HG03196 (cell line): ENCODE results near the gene ELL2.

Experiments
- ATAC-seq: cut with Tn5 transposase; IDR thresholded peaks from one replicate; pipeline ENCODE4 v1.9.1; 2021; ENCODE audit not compliant: unreplicated experiment

ELL2 gene

DNA sequence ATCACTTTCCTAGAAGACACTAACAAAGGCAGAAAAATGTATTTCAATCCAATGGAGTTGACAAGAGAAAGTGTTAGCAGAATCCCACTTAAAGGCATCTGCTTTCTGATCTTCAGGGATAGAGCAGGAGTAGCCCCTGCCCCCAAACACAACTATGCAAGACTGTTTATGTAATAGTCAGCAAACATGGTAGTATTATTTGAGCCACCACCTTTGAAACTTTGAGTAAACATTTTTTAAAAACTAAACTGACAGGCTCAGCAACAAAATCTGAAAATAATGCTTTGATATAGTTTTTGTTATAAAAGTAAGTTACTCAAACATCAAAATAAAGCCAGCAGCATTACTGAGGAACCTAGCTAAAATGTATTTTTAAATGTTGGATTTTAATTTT, 4.8 kb downstream of the ELL2 start:
- ATAC-seq: no peak

DNA sequence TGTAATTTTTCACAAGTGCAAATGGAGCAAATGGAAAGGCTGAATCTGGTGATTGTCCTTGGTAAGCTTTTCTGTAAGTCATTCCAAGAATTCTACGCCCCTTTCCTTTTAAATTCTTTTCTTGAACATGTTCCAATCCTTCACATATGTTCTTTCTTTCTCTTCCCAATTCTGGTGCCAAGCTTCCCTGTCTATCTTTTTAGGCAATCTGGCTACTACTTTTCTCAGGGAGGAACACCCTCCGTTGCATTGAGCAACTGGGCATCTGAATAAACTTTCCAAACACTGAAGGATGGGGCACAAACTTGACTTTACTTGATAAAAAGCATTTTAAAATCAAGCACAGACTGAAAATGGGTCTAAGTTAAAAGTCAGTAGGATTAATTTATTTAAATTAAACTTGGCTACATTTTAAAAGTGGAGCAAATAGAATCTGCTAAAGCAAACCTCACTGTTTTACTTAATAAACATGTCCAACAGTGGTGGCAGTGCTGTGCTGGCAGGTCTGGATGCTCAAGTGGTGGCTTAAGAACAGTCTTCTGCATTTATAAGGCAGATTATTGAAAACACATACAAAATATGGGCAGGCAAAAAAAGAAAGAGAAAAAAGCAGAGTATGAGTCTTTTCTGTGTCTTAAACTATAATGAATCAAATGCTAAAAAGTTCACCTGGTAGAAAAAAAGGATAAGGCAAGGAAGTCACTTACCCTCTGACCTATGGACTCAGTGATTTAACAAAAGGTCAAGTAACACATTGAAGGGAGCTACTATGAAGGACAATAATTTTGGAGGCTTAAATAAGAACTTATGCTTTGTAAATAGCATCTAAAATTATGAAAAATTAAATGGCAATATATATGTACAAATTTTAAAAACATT, 5.4 kb downstream of the ELL2 start:
- ATAC-seq: no peak

DNA sequence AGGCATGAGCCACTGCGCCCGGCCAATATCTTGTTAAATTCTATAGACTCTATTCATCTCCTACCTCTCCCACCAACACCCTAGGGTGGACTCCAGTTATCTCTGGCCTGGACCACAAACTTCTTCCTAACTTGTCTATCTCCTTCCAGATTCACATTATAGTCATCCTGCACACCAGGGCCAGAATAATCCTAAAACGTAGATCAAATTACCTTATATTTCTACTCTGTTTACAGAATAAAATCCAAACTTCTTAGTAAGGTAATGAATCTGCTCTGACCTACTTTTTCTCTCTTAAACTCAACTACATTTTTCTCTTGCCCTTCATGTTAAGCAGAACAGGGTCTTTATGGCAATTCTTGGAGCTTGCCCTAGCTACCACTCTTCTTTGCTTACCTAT, 6.9 kb downstream of the ELL2 start:
- no peak for ATAC-seq

DNA sequence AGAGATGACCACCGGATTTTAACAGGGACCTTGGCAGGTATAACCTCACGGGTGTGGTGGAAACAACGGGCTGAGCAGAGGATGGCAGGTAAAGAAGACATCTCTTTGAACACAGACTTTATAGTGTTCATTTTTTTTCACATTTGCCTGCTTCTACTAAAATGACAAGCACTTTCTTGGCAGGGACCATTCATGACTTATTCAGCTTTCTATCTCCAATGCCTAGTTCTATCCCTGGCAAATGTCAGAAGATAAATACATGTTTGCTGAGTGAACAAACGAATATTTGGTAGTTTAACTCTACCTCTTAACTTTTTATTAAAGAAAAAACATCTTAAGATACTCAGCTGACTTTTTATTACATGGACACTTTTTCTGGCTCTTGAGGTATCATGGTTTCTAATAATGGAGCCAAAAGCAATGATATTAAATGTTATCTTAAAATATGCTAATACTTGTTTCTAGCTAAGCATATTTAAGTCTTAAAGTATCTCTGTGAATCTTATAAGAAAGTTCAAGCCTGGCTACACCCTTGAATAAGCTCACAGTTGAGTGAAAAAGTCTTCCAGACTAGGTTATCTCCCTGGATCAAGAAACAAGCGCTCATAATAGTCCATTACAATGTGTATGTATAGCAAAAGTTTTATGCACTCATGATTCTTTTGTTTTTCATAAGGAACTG, 8.5 kb downstream of the ELL2 start:
- ATAC-seq: no peak

DNA sequence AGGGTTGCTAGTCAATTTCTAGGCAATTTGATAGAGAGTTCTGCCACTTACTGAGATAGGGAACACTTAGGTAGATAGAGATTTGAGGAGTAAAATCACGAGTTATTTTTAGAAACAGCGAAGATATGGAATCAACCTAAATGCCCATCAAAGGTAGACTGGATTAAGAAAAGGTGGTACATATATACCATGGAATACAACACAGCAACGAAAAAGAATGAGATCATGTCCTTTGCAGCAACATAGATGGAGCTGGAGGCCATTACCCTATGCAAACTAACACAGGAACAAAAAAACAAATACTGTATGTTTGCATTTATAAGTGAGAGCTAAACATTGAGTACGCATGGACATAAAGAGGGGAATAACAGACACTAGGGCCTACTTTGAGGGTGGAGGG, 9.7 kb downstream of the ELL2 start:
- no peak for ATAC-seq

DNA sequence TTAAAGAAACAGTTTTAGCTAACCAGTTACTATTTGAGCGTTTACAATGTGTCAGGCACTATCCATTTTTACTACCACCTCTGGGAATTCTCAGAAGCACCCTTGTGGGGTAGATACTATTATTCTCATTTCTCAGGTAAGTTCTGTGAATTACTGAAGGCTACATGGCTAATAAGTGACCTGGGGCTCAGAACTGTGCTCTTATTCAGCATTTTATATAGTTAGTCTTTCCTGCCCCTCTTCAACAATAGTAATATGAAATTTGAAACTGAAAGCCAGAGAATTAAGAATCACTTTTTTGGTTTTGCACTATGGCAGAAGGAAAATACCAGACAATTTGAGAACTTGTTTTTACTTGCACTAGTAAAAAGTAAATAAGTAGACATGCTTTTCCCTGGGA, 11.8 kb downstream of the ELL2 start:
- peak; percentile 83 for ATAC-seq

DNA sequence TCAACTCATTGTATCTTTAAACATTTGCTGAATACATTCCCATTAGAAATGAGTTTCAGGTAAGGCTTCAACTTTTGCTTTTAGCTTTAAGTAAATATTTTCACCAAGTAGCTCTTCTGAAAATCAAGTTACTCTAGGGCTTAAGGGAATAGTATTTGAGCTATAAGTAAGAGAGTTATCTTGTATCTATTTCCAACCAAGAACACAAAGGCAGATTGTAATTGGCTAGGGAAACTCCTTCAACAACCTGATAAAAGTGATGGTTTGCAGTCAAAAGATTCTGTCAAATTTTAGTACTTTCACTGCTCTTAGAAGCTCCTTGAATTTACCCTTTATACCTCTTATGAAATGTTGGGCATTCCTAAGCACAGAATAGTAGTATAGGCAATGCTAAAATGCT, 13.0 kb downstream of the ELL2 start:
- no peak for ATAC-seq

DNA sequence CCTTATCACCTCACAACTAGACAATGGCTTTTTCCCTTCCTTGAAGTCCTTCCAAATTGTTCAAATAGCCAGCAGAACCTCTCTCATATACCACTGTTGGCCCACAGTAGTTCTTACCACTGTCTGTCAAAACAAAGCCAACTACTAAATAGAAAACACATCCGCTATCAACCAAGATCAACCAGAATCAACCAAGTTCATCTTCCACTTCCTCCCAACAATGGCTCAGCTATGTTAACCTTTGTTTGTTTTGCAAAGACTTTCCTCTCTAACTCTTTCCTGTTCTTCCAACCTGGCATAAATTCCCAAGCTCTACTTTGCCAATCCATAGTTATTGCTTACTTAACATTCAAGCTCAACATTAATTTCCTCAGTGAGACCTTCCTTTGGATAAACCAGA, 15.2 kb downstream of the ELL2 start:
- no peak for ATAC-seq

DNA sequence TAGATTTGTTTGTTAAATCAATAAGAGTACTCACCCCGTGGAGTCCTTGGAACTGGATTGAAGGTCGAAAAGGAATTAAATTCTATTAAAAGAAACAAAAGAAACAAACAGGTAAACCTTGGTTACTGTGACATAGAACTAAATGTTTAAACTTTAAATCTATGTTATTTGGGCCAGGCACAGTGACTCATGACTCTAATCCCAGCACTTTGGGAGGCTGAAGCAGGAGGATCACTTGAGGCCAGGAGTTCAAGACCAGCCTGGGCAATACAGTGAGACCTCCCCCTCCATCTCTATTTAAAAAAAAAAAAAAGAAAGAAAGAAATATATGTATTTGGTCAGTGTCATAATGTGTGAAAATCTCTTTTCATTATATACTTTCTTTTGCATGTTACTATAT, 18.7 kb downstream of the ELL2 start:
- ATAC-seq: no peak

DNA sequence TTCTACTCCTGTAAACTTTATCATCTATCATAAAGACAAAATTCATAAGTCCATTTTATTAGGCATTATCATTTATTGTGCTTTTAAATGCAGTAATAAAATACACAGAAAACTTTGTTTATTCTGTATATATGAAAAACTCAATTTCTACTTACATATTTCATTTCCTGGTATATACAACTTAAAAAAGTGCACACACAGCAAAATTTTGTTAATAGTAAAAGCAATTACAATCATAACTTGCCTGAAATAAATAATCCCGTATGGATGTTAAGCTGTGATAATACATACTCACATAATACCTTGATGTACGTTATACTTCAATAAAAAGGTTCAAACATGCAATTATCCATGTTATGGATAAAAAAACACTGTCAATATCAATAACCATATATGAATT, 19.2 kb downstream of the ELL2 start:
- ATAC-seq: no peak

DNA sequence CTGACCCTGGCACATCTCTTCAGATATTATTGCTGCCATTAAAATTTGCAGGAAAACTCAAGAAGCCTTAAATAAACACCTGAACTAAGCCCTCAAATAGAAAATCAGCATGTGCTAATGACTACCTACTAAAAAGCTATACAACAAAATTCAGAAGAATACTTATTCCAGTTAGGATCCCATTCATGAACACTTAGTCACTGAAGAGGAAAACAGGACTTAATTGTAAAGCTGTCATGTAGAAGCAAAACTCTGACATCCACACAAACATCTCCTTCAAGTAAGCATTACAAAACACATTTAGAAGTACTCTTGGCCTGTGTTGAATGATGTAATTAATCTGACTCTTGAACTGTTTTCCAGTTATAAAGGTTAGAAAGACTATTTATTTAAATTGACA, 19.9 kb downstream of the ELL2 start:
- ATAC-seq: no peak

DNA sequence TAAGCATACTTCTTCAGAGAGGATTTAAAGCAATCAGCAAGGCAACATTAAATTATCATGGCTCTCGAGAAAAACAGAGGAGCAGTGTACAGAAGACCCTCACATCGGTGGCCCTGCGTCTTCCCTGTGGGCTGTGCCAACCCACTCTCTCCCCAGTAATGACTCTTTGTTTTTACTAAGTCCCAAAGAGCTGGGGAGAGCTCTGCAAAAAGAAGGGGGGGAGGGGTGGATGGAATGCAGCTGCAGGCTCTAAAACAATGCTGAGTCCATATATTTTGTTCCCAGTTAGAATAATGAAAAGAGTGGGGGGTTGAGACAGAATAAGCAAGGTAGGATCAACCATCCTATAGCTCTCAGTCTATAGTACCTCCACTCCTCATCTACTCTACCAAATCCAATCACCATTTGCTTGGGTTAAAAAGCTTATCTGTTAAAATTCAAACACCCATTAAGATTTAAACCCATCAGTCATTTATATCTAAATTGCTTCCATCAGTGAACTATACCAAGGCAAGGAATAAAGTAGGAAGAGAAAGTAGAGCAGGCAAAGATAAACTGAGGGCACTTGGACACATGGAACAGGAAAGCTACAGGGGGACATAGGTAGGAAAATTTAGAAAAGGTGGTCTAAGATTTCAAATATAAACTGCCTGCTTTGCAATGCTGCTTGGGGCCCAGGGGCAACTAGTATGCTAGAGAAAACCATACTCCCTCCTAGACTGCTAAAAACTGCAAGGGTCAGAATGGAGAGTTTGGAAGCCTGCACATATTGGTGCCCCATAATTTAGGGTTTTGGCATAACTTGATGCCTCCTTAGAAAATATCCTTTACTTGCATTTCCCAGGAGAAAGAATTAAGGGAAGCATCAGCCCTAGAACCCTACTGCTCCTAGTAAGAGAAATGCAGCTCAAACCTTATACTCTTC, 20.6 kb downstream of the ELL2 start:
- ATAC-seq: no peak

DNA sequence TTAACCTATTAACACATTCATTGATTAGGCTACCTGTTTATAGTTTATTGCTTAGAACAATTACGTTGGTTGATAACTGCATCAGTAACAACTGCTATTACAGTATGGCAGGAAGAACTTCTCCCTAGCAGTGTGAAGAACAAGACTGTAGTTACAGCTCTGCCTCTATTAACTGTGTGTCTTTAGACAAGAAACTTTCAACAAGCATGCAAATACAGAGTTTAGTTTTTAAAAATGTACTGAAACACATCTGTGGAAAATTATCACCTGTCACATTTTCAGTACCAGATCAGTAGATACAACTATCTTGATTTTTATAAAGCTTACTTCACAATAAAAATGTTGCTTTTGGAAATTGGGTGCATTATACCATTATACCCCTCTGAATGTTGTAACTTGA, 22.2 kb downstream of the ELL2 start:
- ATAC-seq: no peak

DNA sequence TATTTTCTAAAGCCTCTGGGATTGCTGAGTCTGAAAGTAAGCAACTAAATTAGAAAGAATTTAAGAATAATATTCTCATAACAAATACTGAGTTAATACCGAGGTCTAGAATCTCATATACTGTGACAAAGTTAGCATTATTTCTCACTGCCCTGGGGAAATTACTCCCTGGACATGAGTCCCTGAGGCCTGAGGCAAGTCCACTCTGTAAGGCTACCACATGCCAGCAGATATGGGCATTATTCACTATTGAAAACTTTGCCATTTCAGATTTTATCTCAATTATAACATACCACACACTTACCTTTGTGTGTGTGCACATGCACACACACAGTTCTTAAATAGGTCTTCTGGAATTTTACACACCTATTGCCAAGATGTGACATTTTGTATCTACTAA, 22.9 kb downstream of the ELL2 start:
- no peak for ATAC-seq

DNA sequence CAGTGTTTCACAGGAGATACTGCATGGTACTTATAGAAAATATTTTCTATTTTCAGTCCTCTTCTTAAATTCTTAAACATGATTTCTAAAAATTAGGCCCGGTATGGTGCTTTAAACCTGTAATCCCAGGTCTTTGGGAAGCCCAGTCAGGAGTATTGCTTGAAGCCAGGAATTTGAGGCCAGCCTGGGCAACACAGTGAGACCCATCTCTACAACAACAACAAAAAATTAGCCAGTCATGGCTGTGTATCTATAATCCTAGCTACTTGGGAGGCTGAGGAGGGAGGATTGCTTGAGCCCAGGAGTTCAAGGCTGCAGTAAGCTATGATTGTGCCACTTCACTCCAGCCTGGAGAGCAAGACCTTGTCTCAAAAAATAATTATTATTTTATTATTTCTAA, 23.3 kb downstream of the ELL2 start:
- ATAC-seq: no peak

DNA sequence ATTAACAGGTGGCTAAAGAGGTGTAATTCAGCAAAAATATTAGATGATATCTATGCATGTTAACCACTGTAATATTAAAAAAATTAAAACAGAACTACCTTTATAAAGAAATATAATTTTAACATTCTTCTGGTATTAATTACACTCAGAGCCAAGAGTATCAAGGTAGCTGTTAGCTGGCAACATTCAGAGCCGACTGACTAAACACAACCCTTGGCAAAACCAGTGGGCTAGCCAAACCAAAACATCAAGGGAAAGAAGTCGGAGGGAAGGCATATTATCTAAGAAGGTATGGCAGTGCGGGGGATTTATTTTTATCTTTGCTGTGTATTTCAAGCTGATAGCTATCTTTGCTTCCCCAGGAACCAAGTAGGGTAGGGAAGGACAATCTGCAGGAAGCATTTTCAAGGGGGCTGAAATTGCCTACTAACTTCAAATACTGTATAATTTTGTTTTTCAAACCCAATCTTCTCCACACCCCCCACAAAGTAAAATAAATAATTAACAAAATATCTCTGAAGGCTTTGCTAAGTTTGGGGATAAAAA, 24.0 kb downstream of the ELL2 start:
- no peak for ATAC-seq

DNA sequence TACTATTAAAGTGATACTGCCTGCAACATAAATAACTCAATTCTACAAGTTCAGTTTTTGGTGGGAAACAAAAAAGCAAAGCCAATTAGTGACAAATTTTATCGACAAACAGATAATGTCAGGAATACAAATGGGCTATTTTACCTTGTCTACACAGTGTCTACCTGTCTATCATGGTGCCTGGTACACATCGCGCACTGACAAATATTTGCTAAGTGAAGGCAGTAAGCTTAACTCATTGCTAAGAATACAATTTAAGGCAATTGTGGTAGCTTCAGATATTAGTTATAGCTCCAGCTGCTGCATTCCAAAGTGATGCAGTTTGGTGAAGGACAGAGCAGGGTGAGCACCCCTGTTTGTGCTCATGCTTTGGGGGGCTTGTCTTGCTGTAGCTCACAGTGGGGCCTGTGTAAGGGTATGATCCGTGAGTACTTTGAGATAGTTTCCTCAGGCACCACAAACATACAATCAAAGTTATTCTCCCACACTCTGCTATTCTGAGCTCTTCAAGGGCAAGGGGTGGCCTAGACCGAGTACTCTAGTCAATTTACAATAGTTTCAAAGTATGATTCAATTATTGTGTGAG, 24.7 kb downstream of the ELL2 start:
- ATAC-seq: no peak

DNA sequence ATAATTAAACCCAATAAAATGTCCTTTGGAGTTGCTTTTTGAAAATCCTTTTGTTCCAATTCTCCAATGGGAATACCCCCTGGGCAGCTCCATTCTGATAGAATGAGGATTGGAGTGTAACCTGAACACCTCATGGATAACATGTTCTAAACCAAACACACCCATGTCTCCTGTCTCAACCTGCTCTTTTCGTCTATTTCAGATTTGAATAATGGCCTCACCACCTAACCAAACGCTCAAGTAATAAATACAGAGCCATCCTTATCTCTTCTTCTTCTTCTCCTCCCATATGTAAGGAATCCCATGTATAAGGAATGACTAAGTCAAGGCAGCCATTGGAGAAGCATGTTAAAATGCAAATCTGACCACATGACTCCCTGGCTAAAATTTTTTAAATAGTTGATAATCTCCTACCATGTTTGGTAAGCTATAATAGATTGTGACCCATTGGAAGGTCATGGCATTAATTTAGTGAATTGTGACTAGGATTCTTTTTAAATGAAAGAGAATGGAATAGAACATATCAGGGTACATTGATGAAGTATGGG, 26.0 kb downstream of the ELL2 start:
- ATAC-seq: no peak

DNA sequence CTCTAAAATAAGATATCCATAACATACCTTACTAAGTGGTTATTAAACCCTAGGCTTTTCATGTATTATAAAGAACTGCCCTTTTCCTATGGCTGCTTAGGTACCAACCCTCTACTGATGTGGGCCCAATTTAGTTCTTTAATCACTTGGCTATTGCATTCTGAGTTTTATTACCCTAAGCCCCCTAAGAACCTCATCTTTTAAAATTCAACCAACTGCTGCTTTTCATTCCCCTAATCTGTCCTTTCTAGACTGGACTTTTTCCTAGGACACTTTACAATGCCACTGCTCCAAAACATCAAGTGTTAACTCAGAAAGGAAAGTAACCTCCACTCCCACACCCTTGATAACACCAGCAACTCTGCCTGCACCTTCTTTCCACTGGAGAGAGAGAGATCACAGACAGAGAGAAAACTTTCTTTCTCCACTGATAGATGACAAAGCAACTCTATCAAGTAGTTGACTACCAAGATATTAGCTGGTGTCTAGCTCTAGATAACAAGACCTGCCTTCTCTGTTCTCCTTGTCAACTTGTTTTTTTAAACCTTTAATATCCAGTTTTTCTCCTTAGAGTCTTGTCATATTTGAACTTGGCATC, 27.3 kb downstream of the ELL2 start:
- no peak for ATAC-seq

DNA sequence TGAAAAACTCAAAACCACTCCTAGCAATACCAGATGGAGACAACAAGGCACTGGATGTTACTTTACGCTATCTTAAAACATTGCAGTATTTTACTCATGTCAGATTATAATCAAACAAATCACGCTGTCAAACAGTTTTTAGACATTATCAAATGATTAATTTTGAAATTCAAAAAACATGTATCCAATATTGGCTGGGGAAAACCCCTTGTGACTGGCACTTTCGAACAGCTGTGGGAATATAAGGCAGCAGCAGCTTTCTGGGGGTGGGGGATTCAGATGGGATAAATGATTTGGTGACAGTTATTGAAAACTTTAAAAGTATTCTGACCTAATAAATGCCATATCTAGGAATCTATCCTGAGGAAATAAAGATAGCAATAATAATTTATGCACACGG, 28.7 kb downstream of the ELL2 start:
- ATAC-seq: no peak
